HG02852 (cell line): ENCODE measurements around the gene FURIN.
"Not testable (repeated sequence)": the region's sequence is repeated elsewhere in the genome, so short reads cannot be mapped to it uniquely, and the experiment has no call there.

ENCODE experiments used
- ATAC-seq: cut with Tn5 transposase; IDR thresholded peaks from one replicate; pipeline ENCODE4 v1.9.1; 2021; ENCODE audit warnings: mild to moderate bottlenecking, moderate library complexity; ENCODE audit not compliant: unreplicated experiment

FURIN gene

DNA sequence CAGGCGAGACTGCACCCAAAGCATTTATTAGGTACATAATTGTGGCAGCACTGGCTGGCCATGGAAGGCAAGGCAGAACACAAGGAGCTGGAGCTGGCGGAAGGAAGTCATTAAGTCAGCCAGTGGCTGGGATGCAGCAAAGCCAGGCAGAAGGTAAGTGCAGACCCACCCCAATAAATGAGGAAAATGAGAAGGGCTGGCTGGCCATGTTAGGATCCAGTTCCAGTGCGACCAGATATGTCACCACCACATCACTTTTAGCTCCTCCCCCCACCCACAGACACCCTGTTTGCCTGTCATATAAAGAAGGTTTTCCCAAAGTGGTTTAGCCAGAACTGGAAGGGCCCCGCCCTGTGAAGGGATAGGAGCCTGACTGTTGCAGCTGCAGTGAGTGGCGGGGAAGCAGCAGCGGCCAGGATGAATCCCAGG is at the start of gene FURIN:
FURIN (plus strand) TSS at position 328 of the 429 bp plus-strand sequence. CDS start 7,153 bp downstream, outside the sequence.
- ATAC-seq, result no peak

DNA sequence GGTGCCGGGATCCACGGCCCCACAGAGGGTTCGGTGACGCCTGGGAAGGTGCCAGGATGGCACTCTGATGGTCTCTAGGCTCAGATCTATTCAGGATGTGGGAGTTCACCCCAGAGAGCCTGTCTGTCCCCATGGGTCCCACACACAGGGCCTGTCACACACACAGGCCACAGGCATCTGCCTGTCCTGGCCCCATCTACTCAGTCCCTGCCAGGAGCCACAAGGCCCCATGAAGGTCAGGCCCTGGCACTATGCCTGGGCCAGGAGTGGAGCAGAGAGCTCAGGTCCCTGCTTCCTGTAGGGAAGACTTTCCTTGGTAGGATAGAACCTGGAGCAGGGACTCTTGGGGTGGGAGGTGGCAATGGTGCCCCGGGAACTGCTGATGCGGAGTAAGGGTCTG is 49.0 kb upstream of the FURIN start:
- no peak for ATAC-seq

DNA sequence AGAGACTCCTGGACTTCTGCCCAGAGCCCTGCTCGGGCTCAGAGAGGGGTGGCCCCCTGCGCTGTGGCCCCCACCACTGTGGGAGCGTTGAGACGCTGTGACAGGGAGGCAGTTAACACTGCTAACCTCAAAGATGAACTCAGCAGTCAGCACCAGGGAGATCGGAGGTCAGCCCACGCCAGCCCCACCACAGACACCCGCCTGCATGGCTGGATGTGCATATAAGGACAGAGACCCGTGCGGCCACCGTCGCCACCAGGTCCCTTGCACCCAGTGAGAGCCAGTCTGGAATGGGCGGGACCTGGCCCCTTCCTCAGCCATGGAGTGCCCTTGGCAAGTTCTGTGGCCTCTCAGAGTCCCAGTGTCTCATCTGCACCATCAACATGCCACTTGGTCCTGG is 48.5 kb upstream of the FURIN start:
- ATAC-seq, result no peak

DNA sequence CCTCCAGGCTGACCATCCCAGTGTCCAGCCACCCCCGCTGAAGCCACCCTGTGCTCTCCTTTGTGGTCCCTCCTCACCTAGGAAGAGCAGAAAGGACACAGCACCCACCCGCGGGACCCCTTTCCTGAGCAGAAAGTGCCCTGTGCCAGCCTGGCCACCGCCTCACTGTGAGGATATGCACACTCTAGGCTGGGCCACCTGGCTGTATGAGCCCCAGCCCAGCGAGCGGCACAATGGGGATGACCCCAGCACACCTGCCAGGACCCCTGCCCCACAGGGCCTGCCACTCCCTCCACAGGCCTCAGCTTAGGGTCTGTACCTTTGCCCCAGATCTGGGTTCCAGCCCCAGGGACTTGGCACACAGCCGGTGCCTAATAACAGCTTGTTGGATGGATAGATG is 47.9 kb upstream of the FURIN start:
- no peak for ATAC-seq

DNA sequence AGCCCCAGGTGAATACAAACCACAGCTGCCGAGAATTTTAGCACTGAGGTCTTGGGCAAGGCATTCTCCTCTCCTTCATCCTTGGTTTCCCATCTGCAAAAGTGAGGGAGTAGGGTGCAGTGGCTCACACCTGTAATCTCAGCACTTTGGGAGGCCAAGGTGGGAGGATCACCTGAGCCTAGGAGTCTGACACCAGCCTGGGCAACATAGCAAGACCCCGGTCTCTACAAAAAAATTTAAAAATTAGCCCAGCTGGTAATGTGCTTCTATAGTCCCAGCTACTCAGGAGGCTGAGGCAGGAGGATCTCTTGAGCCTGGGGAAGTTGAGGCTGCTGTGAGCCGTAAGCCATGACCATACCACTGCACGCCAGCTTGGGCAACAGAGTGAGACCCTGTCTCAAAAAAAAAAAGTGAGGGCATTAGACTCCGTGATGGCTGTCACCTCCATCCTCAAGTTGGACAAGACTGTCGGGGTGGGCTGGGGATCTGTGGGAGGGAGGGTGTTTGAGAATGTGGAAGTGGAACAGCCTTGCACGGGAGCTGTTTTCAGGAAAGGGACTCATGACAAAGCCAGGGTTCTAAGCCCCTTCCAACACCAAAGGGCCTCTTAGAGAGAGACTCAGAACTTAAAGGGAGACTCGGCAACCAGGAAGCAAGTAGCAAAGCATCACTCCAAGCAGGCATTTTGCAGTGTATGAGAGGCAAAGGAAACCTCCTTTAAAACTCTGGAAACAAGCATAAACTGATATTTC is 46.0 kb upstream of the FURIN start:
- ATAC-seq, result no peak

DNA sequence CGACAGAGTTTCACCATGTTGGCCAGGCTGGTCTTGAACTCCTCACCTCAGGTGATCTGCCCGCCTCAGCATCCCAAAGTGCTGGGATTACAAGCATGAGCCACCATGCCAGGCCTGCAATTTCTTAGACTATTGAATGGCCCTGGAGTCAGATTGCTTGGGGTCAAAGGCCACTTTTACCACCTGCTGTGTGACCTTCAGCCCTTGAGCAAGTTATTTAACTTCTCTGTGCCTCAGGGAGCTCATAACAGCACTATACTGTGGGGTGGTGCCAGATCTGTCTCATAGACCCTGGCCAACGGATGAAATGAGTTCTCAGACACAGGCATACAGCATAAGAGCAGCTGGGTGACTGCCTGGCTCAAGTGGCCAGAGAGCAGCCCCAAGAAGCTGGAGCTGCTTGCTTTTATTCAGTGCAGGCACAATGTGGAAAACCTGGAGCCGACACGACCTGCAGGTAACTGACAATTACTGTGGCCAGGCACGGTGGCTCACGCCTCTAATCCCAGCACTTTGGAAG is 44.9 kb upstream of the FURIN start:
- no peak for ATAC-seq

DNA sequence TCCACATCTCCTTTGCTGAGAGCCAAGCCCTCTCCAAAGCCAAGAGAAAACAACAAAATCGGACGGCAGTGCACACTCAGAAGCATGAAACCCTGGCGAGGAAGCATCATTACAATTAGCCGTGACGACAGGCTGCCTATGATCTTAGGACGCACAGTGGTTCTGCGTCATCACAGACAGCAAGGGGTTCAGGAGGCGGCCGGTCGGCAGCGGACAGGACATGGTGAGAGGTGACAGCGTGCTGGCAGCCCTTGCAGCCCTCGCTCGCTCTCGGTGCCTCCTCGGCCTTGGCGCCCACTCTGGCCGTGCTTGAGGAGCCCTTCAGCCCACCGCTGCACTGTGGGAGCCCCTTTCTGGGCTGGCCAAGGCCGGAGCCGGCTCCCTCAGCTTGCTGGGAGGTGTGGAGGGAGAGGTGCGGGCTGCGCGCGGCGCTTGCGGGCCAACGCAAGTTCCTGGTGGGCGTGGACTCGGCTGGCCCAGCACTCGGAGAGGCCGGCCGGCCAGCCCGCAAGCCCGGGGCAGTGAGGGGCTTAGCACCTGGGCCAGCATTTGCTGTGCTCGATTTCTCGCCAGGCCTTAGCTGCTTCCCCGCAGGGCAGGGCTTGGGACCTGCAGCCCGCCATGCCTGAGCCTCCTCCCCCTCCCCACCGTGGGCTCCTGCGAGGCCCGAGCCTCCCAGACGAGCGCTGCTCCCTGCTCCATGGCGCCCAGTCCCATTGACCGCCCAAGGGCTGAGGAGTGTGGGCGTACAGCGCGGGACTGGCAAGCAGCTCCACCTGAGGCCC is 43.1 kb upstream of the FURIN start:
- ATAC-seq, result not testable (repeated sequence)

DNA sequence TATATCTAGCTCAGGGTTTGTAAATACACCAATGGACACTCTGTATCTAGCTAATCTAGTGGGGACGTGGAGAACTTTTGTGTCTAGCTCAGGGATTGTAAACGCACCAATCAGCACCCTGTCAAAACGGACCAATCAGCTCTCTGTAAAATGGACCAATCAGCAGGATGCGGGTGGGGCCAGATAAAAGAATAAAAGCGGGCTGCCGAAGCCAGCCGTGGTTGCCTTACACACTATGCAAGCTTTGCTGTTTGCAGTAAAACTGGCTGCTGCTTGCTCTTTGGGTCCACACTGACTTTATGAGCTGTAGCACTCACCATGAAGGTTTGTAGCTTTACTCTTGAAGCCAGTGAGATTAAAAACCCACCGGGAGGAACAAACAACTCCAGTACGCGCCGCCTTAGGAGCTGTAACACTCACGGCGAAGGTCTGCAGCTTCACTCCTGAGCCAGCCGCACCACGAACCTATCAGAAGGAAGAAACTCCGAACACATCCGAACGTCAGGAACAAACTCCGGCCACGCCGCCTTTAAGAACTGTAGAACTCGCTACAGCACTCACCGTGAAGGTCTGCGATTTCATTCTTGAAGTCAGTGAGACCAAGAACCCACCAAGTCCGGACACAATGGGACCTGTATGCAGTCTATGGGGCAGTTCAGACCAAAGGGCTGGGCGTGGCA is 42.0 kb upstream of the FURIN start:
- not testable (repeated sequence) for ATAC-seq

DNA sequence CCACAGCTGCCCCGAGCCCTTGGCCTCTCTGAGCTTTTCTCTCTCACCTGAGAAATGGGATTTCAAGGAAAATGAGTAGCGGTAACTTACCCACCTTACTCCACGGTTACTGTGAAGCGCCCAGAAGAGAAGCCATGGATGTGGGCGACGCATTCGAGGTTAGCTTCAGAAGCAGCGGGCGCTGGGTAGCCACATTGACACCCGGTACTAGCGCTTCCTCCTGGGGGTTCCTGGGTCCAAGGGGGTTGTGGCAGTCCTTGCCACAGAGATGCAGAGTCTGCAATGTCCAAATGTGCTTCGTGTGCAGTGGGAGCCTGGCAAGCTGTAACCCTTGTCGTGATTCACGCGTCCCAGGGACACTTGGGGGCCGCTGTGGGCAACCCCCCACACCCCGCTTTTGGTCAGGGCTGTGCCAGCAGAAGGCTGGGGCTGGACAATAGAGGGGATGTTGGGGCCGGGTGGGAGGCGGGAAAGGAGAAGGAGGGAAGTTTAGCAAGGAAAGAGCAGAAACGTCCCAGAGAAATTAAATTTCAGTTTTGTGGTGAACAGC is 41.4 kb upstream of the FURIN start:
- ATAC-seq, result no peak

DNA sequence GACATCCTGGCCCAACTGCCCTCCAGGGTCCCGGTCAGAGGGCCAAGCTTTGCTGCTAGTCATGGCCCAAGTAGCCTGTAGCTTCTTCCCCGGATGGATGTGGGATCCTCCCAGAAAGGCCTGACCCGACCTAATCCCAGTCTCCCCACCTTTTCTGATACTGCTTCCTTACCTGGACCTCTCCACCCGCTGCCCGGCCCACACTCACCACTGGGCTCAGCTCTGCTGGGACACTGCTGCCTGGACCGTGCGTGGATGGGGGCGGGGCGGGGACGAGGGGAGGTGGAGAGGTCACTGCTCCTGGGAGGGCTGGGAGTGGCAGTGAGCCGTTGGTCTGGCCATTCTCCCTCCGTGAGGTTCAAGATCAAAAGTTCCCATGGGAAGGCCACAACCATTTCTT is 40.3 kb upstream of the FURIN start:
- ATAC-seq, result no peak

DNA sequence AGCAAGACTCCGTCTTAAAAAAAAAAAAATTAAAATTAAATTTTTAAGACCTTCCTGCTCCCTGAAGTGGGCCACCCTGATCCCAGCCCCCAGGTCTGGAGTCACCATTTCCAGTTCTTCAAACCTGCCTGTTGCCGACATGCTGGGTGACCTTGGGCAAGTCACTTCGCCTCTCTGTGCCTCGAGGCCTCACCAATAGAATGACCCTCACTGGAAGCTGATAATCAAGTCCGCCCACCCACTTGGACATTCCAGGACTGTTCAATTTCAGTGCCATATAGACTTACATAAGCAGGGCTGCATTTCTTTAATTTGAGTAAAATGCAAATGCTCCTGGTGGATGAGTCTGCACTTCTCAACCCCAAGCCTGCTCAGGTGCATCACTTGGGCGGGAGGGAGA is 39.3 kb upstream of the FURIN start:
- ATAC-seq, result no peak

DNA sequence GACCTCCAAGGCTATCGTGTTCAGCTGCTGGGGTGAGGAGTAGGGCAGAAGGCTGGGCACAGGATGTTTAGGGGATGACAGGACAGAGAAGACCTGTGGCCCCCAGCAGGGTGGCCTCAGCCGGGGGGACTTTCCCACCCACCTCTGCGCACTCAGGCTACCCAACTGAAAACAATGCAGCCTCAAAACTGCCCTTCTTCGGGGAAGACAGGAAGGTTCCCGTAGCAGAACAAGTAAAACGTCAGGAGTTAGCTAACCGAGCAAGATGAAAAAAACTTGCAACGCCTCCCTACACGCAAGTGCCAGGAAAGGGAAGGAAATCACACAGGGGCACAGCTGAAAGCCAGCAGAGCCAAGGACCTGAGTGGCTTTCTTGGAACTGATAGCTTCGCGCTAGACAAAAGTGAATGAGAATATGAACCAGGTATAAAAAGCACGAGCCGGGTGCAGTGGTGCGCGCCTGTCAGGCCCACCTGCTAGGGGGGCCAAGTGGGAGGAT is 38.4 kb upstream of the FURIN start:
- ATAC-seq, result no peak

DNA sequence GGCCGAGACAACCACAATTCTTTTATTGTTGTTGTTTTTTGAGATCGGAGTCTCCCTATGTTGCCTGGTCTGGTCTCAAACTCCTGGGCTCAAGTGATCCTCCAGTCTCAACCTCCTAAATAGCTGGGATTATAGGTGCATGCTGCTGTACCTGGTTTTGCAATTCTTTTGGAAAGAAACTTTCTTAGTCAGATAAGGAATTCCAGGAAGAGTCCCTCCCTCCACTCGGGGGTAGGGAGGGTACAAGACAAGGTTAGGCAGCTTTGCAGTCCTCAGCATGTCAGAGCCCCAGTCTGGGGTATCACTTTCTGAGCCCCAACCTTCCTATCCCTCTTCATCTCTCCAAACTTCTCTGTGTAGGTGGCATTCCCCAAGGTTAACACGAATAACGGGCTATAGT is 33.8 kb upstream of the FURIN start:
- ATAC-seq, result no peak

DNA sequence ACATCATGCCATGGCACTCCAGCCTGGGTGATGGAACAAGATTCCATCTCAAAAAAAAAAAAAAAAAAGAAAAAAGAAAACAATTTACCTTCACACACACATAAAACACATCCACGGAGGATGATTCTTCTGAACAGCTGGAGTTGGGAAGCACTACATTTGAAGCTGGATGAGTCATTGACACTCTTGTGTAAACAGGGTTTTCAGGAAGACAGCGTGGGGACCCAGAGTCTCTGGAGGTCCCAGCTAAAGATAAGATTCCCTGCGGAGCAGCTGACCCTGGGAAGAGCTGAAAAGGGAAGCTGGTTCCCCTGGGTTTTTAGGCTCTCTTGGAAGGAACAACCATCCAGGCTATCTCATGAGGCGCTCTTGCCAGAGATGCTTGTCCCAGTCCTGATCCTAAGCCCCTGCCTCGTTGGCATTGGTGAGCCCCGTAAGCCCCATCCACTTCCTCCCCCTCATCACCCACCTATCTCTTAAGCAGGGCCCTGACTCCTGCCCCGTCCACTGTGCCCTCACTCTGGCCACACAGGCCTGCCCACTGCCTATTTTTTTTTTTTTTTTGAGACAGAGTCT is 32.0 kb upstream of the FURIN start:
- ATAC-seq, result no peak

DNA sequence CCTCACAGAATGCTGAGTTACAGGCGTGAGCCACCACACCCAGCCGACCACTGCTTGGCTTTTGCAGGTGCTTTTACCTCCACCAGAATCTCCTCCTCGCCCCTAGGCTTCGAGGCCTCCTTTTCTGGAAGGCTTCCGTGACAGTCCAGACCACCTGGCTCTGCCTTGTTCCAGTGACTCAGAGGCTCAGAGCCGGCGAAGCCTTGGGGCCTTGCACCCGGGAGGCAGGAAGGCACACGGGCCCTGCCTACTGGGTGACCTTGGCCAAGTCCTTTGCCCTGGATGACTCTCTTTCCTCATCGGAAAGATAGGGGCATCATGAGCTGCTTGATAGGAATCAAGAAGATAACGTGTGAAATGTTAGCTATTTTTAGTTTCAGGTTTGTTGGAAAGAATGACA is 31.3 kb upstream of the FURIN start:
- no peak for ATAC-seq

DNA sequence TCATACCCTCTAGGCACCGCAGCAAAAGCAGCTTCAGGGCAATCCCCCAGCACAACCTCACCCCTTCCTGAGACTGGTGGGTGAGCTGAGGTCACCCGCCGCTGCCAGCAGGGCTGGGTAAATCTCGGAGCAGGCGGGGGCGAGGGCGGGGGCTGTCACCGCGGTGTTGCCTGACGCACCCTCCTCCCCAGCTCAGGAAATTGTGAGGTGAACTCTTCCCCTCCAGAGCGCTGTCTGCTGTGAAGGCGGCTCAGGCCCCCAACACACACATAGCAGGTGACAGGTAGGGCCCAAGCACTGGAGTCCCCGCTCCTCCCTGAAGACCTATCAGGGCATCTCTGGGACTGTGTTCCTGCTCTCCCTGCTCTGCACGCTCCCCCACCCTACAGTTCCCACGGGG is 30.2 kb upstream of the FURIN start:
- ATAC-seq, result no peak

DNA sequence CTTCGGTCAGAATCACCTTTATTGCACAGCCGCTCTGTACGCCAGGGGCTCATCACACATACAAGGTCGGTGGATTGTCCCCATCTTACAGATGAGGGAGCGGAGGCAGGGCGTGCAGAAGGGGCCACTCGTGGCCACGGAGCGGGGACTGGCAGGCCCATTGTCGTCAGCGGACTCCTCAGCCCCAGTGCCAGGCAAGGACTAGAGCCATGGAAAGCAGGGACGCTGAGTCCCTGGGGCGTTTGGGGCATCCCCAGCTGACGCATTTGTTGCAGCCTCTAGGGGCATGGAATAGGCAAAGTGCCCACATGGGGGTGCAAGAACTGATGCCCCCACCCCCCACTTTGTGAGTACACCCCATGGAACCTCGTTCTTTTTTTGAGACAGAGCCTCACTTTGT is 29.8 kb upstream of the FURIN start:
- ATAC-seq, result no peak

DNA sequence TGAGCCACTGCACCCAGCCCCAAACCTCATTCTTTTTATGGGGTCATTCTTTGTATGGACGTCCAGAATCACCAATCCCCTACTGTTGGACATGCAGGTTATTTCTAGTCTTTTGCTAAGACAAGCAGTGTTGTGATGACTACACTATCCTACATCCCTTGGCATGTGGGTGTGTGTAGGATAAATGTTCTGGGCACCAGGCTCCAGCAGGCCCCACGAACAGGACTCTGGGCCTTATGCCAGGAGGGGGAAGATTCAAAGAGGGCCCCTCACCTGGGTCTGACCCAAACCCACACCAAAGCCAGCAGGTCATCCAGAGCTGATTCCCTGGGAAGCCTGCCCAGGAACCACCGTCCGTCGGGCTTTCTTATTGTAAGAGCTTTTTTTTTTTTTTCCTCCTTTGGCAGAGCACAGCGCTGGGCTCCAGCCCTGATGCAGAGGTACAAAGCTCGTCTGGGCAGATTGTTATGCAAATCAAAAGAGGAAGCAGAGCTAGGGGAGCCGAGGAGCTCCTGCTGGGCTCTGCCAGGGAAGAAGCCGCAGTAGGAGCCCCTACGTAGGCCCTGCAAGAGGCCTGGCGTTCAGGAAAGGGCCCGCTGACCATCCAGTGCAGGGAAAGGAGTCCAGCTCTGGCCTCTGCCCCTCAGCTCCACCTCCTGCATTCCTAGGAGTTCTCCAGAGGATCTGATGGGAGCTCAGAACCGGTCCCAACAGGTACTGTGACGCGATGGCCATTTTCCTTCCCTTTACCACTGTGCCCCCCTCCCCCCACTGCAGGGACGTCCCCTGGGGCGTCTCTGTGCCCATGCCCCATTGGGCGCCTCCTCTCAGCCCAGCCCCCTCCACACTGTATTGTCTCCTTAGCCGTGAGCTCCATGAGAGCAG is 29.0 kb upstream of the FURIN start:
- ATAC-seq, result no peak

DNA sequence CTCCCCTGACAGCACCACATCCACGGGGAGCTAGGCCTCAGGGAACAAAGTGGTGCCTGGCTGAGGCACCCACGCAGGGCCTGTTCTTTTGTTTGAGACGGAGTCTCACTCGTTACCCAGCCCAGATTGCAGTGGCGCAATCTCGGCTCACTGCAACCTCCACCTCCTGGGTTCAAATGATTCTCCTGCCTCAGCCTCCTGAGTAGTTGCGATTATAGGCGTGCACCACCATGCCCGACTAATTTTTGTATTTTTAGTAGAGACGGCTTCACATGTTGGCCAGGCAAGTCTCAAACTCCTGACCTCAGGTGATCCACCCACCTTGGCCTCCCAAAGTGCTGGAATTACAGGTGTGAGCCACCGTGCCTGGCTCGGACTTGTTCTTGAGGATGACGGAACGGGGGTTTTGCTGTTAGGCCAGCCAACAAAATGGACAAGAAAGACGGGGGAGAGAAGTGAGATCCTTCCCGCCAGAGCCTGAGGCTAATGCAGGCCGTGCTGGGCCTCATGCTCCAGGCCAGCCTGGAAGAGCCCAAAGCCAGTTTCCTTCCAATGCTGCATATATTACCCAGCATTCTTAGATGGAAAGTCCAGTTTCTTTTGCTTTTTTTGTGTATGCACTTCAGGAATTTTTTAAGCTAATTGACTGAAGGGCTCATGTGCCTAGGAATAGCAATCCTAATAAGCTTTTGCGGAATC is 28.1 kb upstream of the FURIN start:
- ATAC-seq, result no peak
